Panc1 (cell line): ENCODE measurements around the gene THAP3.
"Not testable (repeated sequence)": the region's sequence is repeated elsewhere in the genome, so short reads cannot be mapped to it uniquely, and the experiment has no call there.

ENCODE experiments used
- POLR2AphosphoS5 ChIP-seq: IDR thresholded peaks from 2 replicates; pipeline ENCODE4 v1.6.1; 2012; ENCODE audit warnings: mild to moderate bottlenecking, low read depth, low read length, moderate library complexity
- SIN3A ChIP-seq: IDR thresholded peaks from 2 replicates; pipeline ENCODE4 v1.6.1; 2012; ENCODE audit warnings: low read depth, mild to moderate bottlenecking, low read length, moderate library complexity, borderline replicate concordance; ENCODE audit not compliant: insufficient read depth
- TCF7L2 ChIP-seq: IDR thresholded peaks from 2 replicates; pipeline ENCODE4 v1.6.1; 2011; ENCODE audit warnings: mild to moderate bottlenecking, low read depth, low read length, inconsistent platforms
- TF ChIP-seq, protein P1 (sequence below): fragments of 450-650 bp; IDR thresholded peaks from 2 replicates; pipeline ENCODE4 v1.5.1; 2017; ENCODE audit warnings: mild to moderate bottlenecking

DNA sequence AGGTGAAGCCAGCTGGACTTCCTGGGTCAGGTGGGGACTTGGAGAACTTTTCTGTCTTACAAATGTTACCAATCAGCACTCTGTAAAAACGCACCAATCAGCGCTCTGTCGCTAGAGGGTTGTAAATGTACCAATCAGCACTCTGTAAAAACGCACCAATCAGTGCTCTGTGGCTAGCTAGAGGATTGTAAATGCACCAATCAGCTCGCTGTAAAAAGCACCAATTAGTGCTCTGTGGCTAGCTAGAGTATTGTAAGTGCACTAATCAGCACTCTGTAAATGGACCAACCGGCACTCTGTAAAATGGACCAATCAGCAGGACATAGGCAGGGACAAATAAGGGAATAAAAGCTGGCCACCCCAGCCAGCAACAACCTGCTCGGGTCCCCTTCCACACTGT lies 37.8 kb downstream of the THAP3 start:
- TF ChIP-seq, protein P1, sequence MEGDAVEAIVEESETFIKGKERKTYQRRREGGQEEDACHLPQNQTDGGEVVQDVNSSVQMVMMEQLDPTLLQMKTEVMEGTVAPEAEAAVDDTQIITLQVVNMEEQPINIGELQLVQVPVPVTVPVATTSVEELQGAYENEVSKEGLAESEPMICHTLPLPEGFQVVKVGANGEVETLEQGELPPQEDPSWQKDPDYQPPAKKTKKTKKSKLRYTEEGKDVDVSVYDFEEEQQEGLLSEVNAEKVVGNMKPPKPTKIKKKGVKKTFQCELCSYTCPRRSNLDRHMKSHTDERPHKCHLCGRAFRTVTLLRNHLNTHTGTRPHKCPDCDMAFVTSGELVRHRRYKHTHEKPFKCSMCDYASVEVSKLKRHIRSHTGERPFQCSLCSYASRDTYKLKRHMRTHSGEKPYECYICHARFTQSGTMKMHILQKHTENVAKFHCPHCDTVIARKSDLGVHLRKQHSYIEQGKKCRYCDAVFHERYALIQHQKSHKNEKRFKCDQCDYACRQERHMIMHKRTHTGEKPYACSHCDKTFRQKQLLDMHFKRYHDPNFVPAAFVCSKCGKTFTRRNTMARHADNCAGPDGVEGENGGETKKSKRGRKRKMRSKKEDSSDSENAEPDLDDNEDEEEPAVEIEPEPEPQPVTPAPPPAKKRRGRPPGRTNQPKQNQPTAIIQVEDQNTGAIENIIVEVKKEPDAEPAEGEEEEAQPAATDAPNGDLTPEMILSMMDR = not testable (repeated sequence)
- TF ChIP-seq POLR2AphosphoS5, TCF7L2, SIN3A: not testable (repeated sequence)
